ENCODE data around the gene KRT14. TPM values are rescaled to one million over a fixed set of nuclear protein-coding genes. Genes with fewer than 3 reads are reported as not detected.

Gene KRT14
- total and polyA plus RNA-seq, 2 donors from 2014 or later: not detected

DNA sequence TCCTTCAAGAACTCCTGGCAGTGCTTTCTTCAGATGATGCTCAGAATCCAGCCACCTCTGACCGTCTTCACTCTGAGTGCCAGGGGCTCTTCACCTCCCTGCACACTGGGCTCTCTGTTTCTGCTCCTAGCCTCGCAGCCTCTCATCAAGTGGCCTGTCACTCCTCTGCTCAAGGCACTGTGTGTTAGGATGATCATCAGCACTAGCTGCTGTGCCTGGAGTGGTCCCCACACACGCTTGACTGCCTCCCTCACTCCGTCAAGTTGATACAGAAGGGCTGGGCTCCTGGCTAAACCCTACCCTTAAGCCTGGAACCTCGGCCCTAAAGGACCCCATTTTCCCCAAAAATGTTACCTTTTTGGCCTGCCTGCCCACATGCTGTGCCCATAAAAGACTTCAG is 30.4 kb downstream of the KRT14 start:
- FAIRE-seq: no peak
- no peak overlapping the region for H3K4me3 ChIP-seq (ENCODE audit: low read length in 3 of 3)
- TF ChIP-seq CTCF (IDR thresholded peaks at IDR 0.05; ENCODE audit: borderline replicate concordance, extremely low read depth, insufficient read depth): no peak
- intact Hi-C loops (cut with DNase I): loop anchor here (10.0 kb wide), 1 partner anchor 108 kb away; no protein-coding TSS in a partner anchor
- no peak overlapping the region for H3K9ac ChIP-seq (ENCODE audit: low read length in 3 of 3)
- H3K36me3 ChIP-seq (ENCODE audit: control insufficient read depth in 2 of 3, insufficient read depth in 3 of 3, low read length in 3 of 3): no peaks in the 10 kb centered on the region
- no peak for DNase-seq
- H3K4me1 ChIP-seq (ENCODE audit: control insufficient read depth in 2 of 3, insufficient read depth in 2 of 3, low read depth in 1 of 3, low read length in 3 of 3): no peaks in the 10 kb centered on the region
- H3K27ac ChIP-seq (ENCODE audit: low read depth in 2 of 2, low read length in 2 of 2): no peak overlapping the region
- H3K9me3 ChIP-seq (ENCODE audit: control insufficient read depth in 2 of 3, insufficient read depth in 1 of 3, low read length in 3 of 3): no peaks in the 10 kb centered on the region
- H3K27me3 ChIP-seq (ENCODE audit: control insufficient read depth, insufficient read depth, low read length): no peaks in the 10 kb centered on the region

DNA sequence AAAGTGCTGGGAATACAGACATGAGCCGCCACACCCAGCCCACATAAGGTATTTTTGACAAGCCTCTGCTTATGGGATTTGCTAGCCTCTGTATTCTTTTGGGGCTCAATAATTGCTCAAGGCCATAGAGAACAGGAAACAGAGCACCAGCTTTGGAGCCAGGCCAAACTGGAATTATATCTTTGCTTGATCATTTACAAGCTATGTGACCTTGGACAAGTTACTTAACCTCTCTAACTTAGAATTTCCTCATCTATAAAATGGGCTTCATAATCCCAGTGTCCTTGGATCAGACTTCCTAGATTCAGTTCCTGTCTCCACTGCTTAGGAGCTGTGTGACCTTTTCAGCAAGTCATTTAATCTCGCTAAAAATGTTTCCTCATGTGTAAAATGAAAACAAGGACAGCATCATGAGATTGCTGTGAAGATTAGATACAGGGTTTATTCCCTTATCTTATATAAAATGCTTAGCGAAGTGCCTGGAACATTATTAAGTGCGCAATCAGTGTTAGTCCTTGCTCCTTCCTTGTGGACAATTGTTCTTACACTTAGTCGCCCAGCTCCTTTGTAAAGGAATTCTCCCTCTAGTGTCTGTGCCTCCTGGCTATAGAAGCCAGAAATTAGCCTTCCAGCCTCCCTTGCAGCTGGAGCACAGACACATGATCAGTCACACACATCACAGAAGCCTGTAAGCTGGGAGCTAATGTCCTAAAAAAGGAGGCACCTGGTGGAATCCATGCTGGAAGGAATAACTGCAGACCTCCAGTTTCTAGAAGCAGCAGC is 31.4 kb downstream of the KRT14 start:
- no peak overlapping the region for H3K27ac ChIP-seq (ENCODE audit: low read depth in 2 of 2, low read length in 2 of 2)
- DNase-seq (no peak), FAIRE-seq (no peak)
- H3K4me3 ChIP-seq (ENCODE audit: low read length in 3 of 3): no peak overlapping the region
- intact Hi-C loops (cut with DNase I): loop anchor here (10.0 kb wide), 1 partner anchor 110 kb away; no protein-coding TSS in a partner anchor
- no peaks in the 10 kb centered on the region for H3K27me3 ChIP-seq (ENCODE audit: control insufficient read depth, insufficient read depth, low read length)
- no peaks in the 10 kb centered on the region for H3K36me3 ChIP-seq (ENCODE audit: control insufficient read depth in 2 of 3, insufficient read depth in 3 of 3, low read length in 3 of 3)
- H3K9me3 ChIP-seq (ENCODE audit: control insufficient read depth in 2 of 3, insufficient read depth in 1 of 3, low read length in 3 of 3): no peaks in the 10 kb centered on the region
- no peak for TF ChIP-seq CTCF (IDR thresholded peaks at IDR 0.05; ENCODE audit: borderline replicate concordance, extremely low read depth, insufficient read depth)
- no peak overlapping the region for H3K9ac ChIP-seq (ENCODE audit: low read length in 3 of 3)
- no peaks in the 10 kb centered on the region for H3K4me1 ChIP-seq (ENCODE audit: control insufficient read depth in 2 of 3, insufficient read depth in 2 of 3, low read depth in 1 of 3, low read length in 3 of 3)

DNA sequence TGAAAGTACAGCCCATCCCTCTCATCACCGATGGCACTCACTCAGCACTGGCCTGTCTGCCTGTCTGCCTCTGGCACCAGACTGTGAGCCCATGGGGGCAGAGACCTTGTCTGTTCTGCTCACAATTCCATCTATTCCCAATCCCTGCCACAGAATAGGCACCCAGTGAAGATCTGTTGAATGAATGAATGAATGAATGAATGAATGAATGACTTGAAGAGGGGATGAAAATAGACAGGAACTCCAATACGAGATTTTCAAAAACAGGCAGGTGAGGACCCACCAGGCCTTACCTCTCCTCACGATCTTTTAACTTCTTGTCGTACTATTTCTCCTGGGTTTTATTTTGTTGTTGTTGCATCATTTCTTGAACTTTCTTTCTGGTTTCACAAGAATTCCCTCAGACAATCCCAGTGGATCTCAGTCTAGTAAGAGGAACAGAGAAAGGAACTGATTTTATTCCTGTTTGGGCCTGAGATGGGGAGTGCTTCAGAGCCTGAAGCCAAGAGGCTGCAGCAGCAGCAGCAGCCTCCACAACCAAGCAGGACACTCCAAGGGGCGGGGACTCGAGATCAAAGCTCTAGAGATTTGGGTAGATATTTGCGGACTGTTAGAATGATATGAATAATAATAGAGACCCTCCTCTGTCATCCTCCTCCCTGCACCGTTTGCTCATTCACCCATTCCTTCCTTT is 32.6 kb downstream of the KRT14 start:
- peaks cover 0 to under 1% (median 0%) of the 10 kb centered on the region in 3 donors for H3K4me1 ChIP-seq (ENCODE audit: control insufficient read depth in 2 of 3, insufficient read depth in 2 of 3, low read depth in 1 of 3, low read length in 3 of 3)
- TF ChIP-seq CTCF (IDR thresholded peaks at IDR 0.05; ENCODE audit: borderline replicate concordance, extremely low read depth, insufficient read depth): no peak
- DNase-seq (no peak), FAIRE-seq (no peak)
- H3K4me3 ChIP-seq (ENCODE audit: low read length in 3 of 3): no peak overlapping the region
- H3K9ac ChIP-seq (ENCODE audit: low read length in 3 of 3): no peak overlapping the region
- H3K27ac ChIP-seq (ENCODE audit: low read depth in 2 of 2, low read length in 2 of 2): no peak overlapping the region
- no peaks in the 10 kb centered on the region for H3K27me3 ChIP-seq (ENCODE audit: control insufficient read depth, insufficient read depth, low read length)
- intact Hi-C loops (cut with DNase I): loop anchor here (10.0 kb wide), 1 partner anchor 111 kb away; no protein-coding TSS in a partner anchor
- H3K9me3 ChIP-seq (ENCODE audit: control insufficient read depth in 2 of 3, insufficient read depth in 1 of 3, low read length in 3 of 3): no peaks in the 10 kb centered on the region
- H3K36me3 ChIP-seq (ENCODE audit: control insufficient read depth in 2 of 3, insufficient read depth in 3 of 3, low read length in 3 of 3): no peaks in the 10 kb centered on the region
